SK-N-MC (cell line): Measurements from ENCODE around the gene CCDC40.

Experiments used
- EZH2 ChIP-seq: fragments of 200-600 bp; sonication (generic); IDR thresholded peaks from one replicate; pipeline ENCODE4 v1.6.1; 2017; ENCODE audit warnings: antibody characterized with exemption
- POLR2AphosphoS5 ChIP-seq: IDR thresholded peaks from 2 replicates; pipeline ENCODE4 v1.6.1; 2012; ENCODE audit warnings: mild to moderate bottlenecking, low read depth, low read length, borderline replicate concordance

DNA sequence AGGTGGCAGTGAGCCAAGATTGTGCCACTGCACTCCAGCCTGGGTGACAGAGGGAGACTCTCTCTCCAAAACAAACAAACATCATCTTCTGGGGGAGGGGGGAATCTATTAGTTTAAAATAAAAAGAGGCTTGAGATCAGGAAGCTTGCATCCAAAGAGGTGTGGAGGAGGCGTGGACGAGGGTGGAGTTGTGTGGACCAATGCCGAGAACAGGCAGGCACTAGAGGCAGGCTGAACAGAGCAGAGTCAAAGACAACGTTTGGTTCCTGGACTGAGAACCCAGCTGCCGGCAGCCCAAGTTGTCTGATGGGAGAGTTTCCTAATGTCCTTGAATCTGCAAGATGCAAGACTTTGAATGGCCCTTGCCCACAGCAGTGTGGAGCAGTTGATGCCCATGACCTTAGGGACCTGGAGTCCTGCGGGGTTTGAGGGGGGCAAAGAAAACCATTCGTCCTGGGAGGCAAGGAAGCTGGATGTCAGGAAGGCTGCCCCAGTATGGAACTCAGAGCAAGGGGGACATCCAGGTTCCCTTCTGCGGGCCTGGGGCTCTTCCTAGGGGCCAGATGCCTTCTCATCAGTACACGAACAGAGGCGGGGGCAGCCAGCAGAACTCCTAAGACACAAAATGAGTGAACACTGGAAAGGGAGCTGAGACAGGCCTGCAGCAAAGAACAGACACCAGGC lies 9.9 kb upstream of the CCDC40 start:
- TF ChIP-seq EZH2 (no peak), POLR2AphosphoS5 (no peak)
